Glutamatergic neuron (in vitro differentiated cells): ENCODE results near the gene COPS3. TPM values are rescaled to one million over a fixed set of nuclear protein-coding genes. Genes with fewer than 3 reads are reported as not detected.

ENCODE experiments used
- DNase-seq: peaks from one replicate; pipeline ENCODE4 v3.0.0; 2022
- H3K27ac Mint-ChIP-seq: one replicate; pipeline ENCODE4 v1.8.0; 2020; ENCODE audit warnings: mild to moderate bottlenecking, mixed read lengths, inconsistent platforms; ENCODE audit not compliant: unreplicated experiment
- H3K27me3 Mint-ChIP-seq: one replicate; pipeline ENCODE4 v1.8.0; 2020; ENCODE audit warnings: mild to moderate bottlenecking, moderate library complexity, mixed read lengths, inconsistent platforms; ENCODE audit not compliant: unreplicated experiment
- H3K36me3 Mint-ChIP-seq: one replicate; pipeline ENCODE4 v1.8.0; 2020; ENCODE audit warnings: mild to moderate bottlenecking, mixed read lengths, inconsistent platforms; ENCODE audit not compliant: unreplicated experiment
- H3K4me1 Mint-ChIP-seq: one replicate; pipeline ENCODE4 v1.8.0; 2020; ENCODE audit warnings: mild to moderate bottlenecking, low read depth, mixed read lengths, inconsistent platforms; ENCODE audit not compliant: unreplicated experiment
- H3K4me3 Mint-ChIP-seq: one replicate; pipeline ENCODE4 v1.8.0; 2020; ENCODE audit warnings: mild to moderate bottlenecking, mixed read lengths, inconsistent platforms; ENCODE audit not compliant: unreplicated experiment
- H3K9me3 Mint-ChIP-seq: one replicate; pipeline ENCODE4 v1.8.0; 2020; ENCODE audit warnings: mild to moderate bottlenecking, moderate library complexity, mixed read lengths, inconsistent platforms; ENCODE audit not compliant: unreplicated experiment
- total RNA-seq: library from RNA; stranded (reverse); fragmentation: NEBNext Ultra II Directional; extraction: Animal tissue kit (Norgen Biotek cat#: 25700); gene quantifications from one replicate; pipeline ENCODE4 v1.2.1, GENCODE V29; 2021; ENCODE audit not compliant: unreplicated experiment
- TF ChIP-seq, protein P1 (sequence below): fragments of 200-600 bp; sonication (generic); IDR thresholded peaks from one replicate; pipeline ENCODE4 v1.5.0; 2021; ENCODE audit not compliant: partially characterized antibody, unreplicated experiment

COPS3 gene
- total RNA-seq, 1 donor from 2014 or later, result 71.7 TPM

DNA sequence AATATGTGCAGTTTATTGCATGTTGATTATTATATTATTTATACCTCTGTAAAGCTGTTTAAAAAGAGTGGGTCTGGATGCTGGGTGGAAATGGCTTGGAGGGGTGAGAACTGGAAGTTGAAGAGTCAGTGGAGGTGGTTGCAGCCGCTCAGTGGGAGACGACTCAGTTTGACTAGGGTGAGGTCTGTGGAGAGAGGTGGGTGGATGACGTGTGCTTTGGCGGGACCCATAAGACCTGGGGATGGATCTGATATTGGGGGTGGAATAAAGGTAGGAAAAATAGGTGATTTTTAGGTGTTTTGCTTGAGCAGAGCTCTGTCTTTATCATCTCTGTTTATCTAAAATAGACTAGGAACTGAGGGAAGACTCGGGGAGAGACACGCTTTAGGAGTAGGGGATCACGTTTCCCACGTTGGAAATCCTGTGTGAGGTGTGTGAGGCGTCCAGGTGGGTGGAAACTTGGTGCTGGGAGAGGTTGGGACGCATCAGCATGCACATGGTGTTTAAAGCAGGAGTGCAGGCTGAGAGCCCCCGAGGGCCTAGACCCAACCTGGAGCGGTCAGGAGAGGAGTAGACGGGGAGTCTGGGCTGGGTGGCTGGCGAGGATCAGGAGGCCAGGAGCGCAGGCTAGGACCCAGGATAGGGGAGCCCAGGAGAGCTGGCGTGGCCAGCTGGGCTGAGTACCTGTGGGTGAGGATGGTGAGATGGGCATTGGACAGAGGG, 39.3 kb upstream of the COPS3 start:
- Mint-ChIP-seq H3K27me3 (peaks cover 6% of the 10 kb centered on the region), H3K36me3 (no peaks in the 10 kb centered on the region), H3K27ac (no peak overlapping the region), H3K4me3 (no peak overlapping the region), H3K9me3 (no peaks in the 10 kb centered on the region), H3K4me1 (no peaks in the 10 kb centered on the region)
- no peak for DNase-seq
- TF ChIP-seq, protein P1, sequence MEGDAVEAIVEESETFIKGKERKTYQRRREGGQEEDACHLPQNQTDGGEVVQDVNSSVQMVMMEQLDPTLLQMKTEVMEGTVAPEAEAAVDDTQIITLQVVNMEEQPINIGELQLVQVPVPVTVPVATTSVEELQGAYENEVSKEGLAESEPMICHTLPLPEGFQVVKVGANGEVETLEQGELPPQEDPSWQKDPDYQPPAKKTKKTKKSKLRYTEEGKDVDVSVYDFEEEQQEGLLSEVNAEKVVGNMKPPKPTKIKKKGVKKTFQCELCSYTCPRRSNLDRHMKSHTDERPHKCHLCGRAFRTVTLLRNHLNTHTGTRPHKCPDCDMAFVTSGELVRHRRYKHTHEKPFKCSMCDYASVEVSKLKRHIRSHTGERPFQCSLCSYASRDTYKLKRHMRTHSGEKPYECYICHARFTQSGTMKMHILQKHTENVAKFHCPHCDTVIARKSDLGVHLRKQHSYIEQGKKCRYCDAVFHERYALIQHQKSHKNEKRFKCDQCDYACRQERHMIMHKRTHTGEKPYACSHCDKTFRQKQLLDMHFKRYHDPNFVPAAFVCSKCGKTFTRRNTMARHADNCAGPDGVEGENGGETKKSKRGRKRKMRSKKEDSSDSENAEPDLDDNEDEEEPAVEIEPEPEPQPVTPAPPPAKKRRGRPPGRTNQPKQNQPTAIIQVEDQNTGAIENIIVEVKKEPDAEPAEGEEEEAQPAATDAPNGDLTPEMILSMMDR, result no peak

DNA sequence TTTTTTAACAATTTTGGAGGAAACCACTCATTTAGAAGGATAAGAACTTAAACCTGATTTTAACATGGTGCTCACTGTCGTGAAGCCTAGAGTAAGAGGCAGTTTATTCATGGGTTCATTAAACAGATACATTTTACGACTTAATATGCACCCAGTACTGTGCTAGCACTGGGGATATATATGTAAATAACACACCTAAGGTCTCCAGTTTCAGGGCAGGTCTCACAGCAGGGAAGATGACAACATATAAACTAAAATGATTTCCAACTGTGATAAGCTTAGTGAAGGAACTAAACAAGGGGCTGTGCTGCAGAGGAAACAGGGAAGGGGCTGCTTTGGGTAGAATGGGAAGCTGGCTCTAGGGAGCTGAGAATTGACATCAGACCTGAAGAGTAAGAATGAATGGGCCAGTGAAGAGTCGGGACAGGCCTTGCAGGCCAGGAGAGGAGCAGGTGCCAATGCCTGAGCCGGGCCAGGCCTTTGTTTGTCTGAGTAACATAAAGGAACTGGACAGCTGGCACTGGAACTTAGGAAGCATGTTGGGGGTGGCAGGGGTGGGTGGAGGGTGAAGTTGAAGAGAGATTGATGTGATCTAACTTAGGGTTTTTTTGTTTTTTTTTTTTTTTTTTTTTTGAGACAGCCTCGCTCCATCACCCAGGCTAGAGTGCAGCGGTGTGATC, 34.2 kb upstream of the COPS3 start:
- Mint-ChIP-seq H3K27me3 (peaks cover 3% of the 10 kb centered on the region), H3K9me3 (peaks cover 2% of the 10 kb centered on the region), H3K27ac (no peak overlapping the region)

DNA sequence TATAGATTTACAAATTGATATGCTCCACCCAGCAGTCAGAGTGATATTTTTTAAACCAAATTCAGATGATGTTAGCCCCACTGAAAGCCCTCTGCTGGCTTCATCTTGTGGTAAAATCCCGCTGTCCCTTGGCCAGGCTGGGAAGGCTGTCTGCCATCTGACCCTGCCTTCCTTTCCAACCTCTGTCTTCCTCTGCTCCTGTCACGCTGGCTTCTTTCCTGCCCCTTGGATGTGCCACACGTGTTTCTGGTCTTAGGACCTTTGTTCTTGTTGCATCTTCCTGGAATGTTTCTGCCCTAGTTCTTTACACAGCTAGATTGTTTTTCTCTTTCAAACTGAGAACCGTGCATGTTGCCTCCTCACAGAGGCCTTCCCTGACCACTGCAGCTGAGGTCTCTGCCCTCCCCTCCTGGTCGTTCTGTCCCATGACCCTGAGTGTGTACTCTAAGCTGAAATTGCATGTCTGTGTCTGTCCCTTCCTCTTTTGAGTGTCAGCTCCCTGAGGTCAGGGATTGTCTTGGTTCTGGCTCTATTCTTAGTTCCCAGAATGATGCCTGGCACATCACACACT, 33.5 kb upstream of the COPS3 start:
- TF ChIP-seq, protein P1, result no peak
- Mint-ChIP-seq H3K36me3 (no peaks in the 10 kb centered on the region), H3K4me3 (no peak overlapping the region), H3K27ac (no peak overlapping the region), H3K9me3 (peaks cover 2% of the 10 kb centered on the region), H3K4me1 (no peaks in the 10 kb centered on the region), H3K27me3 (peaks cover 3% of the 10 kb centered on the region)
- DNase-seq, result no peak

More for the DNA sequence above, 34.2 kb upstream of the COPS3 start:
- Mint-ChIP-seq H3K4me3 (no peak overlapping the region), H3K36me3 (no peaks in the 10 kb centered on the region), H3K4me1 (no peaks in the 10 kb centered on the region)
- TF ChIP-seq, protein P1, result no peak
- DNase-seq, result no peak

DNA sequence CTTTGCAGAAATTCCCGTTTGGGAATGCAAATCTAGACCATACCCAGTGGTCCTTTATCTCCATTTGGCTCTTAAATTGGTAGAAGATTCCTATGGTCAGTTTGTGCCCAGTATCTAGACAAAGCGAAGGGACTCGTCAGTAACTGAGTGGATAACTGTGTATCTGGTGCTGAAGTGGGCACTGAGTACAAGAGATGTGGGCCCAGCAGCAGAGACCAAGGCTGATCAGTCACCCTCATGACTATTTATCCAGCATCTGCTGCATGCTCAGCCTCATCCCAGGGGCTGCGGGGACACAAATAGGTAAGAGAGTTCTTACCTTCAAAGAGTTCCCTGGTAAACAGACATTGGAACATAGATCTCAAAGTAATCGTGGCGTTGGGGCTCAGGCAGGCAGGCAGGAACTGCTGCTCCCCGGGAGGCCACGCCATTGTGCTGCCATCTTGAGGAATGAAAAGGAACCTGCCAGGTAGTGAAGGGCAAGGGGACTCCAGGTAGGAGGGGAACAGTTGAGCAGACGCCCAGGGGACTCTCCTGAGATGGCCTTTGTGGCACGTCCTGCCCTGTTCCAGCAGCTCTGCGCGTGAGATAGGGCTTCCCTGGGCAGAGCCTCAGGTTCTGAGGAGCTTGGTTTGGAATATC, 32.4 kb upstream of the COPS3 start:
- no peaks in the 10 kb centered on the region for H3K36me3 Mint-ChIP-seq
- peaks cover 3% of the 10 kb centered on the region for H3K27me3 Mint-ChIP-seq
- TF ChIP-seq, protein P1, result no peak
- peaks cover 2% of the 10 kb centered on the region for H3K9me3 Mint-ChIP-seq
- no peak overlapping the region for H3K27ac Mint-ChIP-seq
- H3K4me1 Mint-ChIP-seq, result no peaks in the 10 kb centered on the region
- no peak overlapping the region for H3K4me3 Mint-ChIP-seq
- peak; percentile 43 for DNase-seq
